GM19025 (cell line): Measurements from ENCODE around the gene C1QL3.
A peak's percentile ranks its signal among the peaks of the same experiment; 100 is the strongest.

Experiments
- ATAC-seq: cut with Tn5 transposase; IDR thresholded peaks from one replicate; pipeline ENCODE4 v1.9.1; 2021; ENCODE audit warnings: mild to moderate bottlenecking, low read depth, moderate library complexity; ENCODE audit not compliant: unreplicated experiment

Gene C1QL3

DNA sequence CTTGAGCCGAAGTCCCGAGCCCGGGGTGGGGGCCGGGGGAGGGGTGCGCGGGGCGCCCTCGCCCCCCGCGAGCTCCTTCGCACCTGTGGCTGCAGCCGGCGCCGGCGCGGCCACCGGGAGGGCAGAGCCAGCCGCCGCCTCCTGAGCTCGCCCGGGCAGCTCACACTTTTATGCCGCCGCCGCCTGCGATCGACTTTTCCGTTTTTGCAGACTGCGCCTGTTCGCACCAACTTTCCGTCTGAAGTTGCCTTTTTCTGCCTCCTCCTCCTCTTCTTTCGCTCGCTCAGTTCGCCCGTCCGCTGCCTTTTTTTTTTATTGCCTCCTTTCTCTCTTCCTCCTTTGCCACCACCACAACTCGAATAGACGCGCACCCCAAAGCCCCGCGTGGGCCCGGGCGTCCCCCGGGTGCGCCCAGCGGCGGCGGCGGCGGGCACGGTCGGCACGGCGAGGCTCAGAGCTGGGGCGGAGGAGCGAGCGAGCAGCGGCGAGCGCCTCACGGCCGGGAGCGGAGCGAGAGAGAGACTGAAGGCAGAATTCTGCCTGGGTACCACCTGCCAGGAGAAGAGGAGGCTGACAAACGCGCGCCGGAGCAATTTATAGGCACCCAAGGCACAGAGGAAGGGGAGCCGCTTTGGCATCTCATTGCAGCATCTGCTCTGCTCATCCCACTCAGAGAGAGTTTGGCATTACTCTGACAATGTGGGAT lies at the start of gene C1QL3:
Gene C1QL3, minus strand, starts transcription at position 569 of the 706 bp plus-strand sequence. CDS start 814 bp downstream, outside the sequence.
- ATAC-seq: peak; percentile 25

- peak; percentile 87 for ATAC-seq
Observed at GRCh38 chr10:16570731-16571130, 49.1 kb upstream of the C1QL3 start.

- ATAC-seq: no peak
Observed at GRCh38 chr10:16566202-16566805, 44.6 kb upstream of the C1QL3 start.

GRCh38 chr10:16565604-16566003 lies 43.9 kb upstream of the C1QL3 start:
- ATAC-seq: no peak

DNA sequence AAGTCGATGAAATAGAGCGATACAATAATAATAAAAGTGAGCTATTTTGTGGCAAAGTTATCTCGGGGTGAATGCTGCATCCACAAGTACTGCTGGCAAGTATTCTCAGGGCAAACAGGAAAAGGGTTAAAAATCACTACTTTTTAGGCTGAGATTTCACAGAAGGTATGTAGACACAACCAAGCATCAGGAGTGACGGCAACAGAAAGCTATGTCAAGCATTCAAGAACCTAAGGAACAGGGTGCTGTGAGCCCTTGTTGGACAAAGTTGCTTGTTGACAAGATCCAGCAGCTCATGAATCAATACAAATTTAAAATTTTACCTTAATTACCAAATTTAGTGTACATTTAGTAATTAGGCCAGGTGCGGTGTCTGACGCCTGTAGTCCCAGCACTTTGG lies 41.2 kb upstream of the C1QL3 start:
- no peak for ATAC-seq

- no peak for ATAC-seq
Observed at GRCh38 chr10:16559236-16559773, 37.6 kb upstream of the C1QL3 start.

DNA sequence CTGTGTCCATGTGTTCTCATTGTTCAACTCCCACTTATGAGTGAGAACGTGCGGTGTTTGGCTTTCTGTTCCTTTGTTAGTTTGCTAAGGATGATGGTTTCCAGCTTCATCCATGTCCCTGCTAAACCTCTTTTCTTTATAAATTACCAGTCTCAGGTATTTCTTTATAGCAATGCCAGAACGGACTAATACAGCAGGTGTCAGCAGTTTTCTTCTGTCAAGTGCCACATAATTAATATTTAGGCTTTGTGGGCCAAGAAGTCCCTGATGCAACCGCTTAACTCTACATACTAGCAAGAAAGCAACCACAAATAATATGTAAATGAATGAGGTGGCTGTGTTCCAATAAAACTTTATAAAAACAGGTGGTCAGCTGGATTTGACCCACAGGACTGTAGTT lies 26.3 kb upstream of the C1QL3 start:
- ATAC-seq: no peak

- ATAC-seq: no peak
Observed at GRCh38 chr10:16545116-16545736, 23.5 kb upstream of the C1QL3 start.

DNA sequence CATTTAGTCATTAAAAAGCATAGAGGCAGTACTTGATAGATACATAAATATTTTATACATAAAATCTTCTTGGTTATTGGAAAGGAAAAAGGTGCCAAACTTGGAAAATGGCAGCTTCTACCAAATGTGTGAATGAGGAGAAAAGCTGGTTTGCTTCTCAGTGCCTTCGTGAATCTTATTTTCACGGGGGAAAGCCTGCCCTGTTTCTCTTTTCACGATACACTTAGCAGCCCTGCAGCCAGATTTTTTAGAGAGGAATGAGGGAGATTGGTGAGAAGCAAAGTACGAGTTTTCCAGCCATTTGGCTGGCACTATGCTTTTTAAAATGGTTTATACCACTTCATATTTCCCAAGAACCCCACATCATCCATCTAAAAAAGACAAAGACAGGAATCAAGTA lies 22.9 kb upstream of the C1QL3 start:
- ATAC-seq: no peak

DNA sequence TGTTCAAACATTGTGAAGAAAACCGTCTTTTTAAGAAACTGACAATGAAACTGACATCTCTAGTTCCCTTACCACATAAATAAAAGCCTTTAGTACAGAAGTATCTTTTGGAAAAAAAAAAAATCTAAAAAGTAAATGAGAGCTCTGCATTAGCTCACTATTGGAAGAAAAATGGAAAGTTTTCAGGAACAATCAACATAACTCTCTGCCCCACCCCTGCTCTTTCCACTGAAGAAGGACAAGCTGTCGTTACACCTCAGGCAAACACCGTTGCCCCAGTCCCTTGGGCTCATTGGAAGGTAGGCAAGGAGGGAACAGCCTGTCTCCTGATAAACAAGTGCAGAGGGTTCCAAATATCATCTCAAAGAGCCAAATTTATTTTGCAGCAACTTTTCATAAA lies 22.4 kb upstream of the C1QL3 start:
- ATAC-seq: no peak

GRCh38 chr10:16536155-16536554 lies 14.5 kb upstream of the C1QL3 start:
- ATAC-seq: no peak

DNA sequence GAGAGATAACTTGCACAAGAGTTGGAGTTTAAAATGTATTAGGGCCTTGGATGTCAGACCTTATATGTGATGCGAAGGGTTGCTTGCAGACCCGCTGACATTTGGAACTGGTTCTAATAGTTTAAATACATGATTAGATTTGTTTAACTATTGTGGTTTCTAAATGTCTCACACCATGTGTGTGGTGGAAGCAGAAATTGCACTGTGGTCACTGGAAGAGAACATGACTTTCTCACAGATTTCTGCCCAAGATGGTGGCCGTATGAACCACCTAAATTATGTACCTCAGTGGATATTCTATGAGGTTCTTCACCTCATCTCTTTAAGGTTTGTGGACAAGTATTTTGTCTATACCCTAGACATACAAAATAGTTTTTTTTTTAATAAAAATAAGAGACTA lies 8.2 kb upstream of the C1QL3 start:
- ATAC-seq: no peak

DNA sequence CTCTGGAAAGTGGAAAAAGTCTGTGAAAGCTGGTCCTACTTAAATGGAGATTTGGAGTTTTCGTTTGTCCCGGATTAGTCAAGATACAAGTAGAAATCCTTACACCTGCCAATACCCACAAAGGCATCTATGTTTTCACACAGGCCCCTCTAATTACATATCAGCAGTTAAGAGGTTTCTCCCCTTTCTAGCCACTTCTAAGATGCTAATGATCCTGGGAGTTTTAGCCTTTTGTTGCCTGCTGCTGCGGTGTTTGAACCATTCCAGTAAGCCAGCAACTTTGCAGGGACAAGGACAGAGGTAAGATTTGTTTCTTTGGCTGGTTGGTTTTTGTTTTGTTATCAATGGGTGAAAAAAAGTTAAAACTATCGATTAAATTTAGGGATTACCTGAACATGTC lies 5.8 kb upstream of the C1QL3 start:
- no peak for ATAC-seq

- peak; percentile 48 for ATAC-seq
Observed at GRCh38 chr10:16520900-16521299, 779 bp downstream of the C1QL3 start.

DNA sequence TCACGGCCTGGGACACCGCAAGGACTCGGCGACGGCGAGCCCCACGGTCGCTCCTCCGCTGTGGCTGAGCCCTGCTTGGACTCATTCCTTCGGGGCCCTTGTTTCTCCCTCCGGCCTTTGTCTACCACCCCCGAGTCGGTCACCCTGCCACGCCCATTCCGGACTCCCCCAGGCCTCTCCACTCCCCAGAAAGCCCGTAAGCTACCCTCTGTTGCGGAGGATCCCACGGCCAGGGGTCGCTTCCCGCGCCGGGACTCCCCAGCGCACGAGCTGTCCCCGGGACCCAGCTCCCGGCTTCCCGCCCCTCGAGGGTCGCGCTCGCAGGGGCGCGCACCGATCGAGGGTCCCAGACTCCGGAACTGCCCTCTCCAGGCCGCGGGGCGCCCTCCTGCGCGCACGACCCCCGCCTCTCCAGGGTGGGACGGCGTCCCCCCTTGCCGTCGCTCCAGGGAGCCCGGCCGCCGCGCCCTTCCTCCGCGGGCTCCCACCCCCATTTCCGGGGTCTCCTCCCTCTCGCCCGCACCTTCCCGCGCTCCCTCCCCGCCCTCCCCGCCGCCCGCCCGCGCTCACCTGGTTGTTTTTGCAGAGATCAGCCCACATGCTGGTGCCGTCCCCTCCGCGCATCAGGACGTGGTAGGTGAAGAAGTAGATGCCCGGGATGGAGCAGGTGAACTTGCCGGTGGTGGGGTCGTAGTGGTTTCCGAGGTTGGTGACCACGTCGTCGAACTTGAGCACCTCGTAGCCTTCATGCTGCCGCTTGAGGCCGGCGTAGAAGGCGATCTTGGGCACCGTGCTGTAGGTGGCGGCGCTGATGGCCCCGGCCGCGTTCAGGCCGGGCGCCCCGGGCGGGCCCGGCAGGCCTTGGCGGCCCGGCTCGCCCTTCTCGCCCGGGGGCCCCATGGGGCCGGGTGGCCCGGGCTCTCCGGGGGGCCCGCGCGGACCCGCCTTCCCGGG lies 1.5 kb downstream of the C1QL3 start:
- peak; percentile 27 for ATAC-seq

DNA sequence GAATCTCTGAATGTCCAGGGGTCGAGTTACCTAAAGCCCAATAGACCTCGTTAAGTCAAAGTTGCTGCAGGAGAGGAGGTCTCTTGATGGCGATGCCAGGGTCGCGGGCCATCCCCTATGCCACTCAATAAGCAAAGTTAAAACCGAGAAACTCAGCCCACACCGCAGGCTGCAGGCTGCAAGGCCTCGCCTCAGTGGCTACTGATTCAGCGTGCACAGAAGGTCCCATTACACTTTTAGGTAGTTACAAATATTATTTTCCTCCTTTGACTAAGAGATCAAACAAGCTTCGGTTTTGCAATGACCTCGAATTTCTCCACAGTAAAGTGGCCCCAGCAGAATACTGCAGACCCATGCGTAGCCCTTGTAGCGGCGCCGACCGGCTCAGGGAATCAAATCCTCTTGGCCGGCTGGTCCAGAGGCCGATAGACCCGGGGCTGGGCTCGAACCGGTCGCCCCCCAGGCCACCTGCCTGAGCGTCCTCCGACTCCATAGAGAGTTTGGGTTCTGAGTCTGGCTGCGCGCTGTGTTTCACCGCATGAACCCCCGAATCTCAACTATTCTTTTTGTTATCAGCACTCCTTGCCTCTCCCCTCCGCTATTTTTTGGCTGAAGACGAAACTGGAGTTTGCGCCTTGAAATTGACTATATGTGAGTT lies 2.3 kb downstream of the C1QL3 start:
- peak; percentile 46 for ATAC-seq

GRCh38 chr10:16518822-16519221 lies 2.9 kb downstream of the C1QL3 start:
- ATAC-seq: no peak

DNA sequence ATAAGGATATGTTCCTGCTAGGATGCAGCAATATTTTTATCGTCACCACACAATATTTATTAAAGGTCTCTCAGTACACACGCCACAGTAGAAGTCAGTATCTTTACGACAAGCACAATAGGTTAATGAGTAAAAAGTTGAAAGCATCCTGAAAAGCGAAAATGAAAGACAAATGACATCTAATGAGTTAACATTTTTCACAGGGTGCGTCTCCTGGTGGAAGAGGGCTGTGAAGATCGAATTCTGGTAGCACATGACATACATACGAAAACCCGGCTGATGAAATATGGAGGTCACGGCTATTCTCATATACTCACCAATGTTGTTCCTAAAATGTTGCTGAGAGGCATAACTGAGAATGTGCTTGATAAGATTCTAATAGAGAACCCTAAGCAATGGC lies 10.8 kb downstream of the C1QL3 start:
- peak; percentile 65 for ATAC-seq

DNA sequence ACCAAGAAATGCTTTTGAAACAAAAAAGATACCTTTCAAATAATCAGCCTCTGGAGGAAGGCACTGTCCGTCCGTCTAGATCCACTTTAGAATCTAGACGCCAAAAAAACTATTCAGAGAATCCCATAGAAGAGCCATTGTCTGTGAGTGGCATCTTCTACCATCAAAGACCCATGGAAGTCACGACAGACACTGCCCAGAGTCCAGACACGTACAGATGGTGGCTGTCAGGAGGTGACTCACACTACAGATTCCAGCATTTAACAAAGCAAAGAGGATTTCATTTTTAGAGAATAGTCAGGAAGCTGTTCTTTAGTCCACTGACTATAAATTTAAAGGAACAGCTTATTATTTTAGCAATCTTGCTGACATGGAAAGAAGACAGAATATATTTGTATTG lies 11.7 kb downstream of the C1QL3 start:
- ATAC-seq: no peak

DNA sequence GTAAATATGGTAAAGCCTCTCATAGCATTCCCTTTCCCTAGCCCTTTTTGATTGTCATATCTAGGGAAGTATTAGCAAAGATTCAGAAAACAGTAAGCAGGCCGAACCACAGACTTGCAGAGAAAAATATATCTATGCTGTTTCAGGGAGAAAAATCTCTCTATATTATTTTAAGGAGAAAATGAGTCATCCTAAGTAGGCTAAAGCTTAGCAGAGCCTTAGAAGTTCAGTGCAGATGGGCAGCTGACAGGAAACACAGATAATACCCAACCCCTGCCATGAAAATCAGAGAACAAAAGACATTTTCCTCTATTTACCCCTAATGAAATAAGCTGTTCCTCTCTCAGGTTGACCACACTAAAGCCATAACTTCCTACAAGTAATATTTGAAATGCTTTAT lies 16.5 kb downstream of the C1QL3 start:
- ATAC-seq: no peak
